GM21786 (cell line): ENCODE measurements around the gene GAB4.

Experiments
- ATAC-seq: cut with Tn5 transposase; IDR thresholded peaks from one replicate; pipeline ENCODE4 v1.9.1; 2021; ENCODE audit not compliant: unreplicated experiment

Gene GAB4

DNA sequence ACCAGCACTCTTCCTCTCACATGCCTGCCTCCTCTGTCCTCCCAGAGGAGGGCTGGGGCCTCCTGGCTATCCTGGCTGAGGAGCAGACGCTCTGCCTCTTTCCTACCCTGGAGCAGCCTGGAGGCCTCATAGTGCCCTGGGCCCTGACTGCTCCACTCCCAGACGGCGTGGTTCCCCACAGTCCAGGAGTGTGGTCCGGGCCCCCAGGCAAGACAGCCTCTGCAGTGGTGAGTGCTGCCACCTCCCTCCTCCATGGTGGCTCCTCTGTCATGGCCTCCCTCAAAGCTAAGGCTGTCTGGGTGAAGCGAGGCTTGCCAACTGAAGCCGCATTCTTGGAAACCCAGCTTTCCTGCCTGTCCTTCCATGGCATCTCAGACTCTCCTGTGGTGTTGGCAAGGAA lies 19.8 kb downstream of the GAB4 start:
- ATAC-seq, result no peak

DNA sequence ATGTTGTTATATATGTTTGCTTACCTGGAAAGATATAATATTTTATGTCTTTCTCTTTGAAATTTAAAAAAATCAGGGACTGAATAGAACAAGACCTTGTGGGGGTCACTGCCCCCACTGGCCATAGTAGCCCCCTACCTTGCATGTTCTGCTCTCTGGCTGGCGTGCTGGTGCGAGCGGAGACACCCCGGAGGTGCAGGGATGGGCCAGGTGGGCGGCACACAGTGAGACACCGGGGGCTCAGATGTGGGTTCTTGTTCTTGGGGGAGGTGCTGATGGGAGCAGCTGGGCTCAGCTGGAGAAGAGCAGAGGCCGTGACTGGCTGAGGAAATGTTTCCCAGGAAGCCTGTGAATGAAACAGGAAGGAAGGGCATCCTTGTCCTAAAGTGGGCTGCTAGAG lies 20.2 kb downstream of the GAB4 start:
- no peak for ATAC-seq

DNA sequence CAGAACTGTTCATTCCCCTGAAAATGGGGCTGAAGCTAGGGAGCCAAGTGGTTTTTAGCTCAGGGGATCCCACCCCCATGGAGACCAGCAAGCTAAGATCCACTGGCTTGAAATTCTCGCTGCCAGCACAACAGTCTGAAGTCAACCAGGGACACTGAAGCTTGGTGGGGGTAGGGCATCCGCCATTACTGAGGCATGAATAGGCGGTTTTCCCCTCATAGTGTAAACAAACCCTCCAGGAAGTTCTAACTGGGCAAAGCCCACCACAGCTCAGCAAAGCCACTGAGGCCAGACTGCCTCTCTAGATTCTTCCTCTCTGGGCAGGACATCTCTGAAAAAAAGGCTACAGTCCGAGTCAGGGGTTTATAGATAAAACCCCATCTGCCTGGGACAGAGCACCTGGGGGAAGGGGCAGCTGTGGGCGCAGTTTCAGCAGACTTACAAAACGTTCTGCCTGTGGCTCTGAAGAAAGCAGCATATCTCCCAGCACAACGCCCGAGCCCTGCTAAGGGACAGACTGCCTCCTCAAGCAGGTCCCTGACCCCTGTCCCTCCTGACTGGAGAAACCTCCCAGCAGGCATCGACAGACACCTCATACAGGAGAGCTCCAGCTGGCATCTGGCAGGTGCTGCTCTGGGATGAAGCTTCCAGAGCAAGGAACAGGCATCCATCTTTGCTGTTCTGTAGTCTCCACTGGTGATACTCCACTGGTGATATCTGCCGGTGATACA lies 32.7 kb downstream of the GAB4 start:
- no peak for ATAC-seq

DNA sequence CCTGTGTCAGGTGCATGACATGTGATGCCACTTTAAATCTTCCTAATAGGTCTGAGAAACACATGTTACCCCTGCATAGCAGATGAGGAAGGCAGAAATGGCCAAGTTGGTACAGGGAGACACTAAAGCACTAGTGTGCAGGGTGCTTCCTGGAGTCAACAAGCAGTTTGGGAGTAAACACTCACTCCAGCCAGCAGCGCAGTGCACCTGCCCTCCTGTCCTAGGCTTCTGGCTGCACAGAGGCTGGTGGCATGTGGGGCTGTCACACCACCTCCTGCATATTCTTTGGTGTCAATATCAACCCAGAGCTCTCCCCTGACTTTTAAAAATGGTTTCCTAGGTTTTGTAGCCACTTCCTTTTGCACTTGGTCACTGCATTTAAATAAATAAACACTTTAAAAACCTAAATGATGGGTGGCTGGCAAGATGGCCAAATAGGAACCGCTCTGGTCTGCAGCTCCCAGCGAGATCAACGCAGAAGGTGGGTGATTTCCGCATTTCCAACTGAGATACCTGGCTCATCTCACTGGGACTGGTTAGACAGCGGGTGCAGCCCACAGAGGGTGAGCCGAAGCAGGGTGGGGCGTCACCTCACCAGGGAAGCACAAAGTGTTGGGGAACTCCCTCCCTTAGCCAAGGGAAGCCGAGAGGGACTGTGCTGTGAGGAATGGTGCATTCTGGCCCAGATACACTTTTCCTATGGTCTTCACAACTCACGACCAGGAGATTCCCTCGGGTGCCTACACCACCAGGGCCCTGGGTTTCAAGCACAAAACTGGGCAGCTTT lies 33.5 kb downstream of the GAB4 start:
- no peak for ATAC-seq

DNA sequence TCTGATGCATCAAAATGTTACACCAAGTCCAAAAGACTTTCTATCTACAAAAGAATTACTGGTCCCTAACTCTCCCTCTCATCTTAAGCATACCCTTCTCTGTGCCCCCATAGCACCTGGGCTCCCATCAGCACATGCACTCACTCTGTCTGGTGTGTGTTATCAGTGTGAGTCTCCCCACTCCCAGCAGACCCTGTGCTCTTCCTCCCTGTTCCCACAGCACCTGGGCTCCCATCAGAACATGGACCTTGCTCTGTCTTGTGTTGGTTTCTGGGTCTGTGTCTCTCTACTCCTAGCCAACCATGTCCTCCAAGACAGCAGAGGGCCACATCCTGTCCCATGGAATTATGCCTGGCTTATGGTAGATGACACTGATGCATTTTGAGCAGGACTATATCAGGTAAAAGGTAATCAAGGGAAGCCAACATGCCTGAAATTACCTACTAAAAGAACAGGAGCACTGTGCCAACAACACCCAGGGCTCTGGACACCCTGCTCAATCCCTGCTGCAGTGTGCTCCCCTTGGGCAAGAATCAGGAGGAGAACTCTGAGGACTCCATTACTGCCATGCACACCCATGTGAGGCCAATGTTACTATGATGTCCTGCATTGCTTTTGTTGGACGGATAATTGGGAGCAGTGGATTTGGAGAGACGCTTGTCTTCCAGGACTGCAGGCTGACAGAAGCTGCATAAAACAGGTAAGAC lies 34.3 kb downstream of the GAB4 start:
- no peak for ATAC-seq

DNA sequence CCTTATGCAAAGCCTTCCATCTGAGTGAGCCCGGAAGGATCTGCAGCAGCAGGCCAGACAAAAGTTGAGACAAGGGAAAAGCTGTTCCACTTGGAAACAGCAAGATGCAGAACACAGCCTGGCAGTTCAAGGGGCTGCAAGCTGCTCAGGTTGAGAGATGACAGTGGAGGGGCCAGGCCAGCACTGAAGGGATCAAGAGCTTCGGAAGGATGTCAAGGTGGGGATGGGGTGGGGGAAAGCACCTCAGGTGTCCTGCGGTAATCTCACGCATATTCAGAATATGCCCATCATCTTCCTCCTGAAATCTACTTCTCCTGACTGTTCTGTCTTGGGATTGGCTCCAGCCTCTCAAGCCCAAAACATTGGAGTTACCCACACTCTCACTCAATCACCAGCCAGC lies 35.7 kb downstream of the GAB4 start:
- ATAC-seq, result no peak

DNA sequence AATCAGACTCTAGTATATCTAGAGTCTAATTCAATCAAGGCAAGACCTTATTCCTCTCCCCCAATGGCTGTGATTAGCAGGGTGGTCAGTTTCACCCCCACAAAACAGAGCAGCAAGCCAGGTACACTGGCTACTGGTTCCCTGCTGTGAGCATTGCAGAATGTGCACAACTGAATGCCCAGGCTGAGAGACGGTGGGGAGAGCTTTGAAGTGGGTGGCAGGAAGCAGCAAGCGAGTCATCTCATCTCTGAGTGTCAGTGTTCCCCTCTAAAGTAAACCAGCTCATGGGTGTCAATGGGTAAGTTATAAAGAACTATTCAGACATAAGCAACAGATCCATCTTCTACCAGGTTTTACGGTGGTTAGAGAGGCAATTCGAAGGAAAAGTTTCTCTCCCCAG lies 37.6 kb downstream of the GAB4 start:
- ATAC-seq, result no peak

DNA sequence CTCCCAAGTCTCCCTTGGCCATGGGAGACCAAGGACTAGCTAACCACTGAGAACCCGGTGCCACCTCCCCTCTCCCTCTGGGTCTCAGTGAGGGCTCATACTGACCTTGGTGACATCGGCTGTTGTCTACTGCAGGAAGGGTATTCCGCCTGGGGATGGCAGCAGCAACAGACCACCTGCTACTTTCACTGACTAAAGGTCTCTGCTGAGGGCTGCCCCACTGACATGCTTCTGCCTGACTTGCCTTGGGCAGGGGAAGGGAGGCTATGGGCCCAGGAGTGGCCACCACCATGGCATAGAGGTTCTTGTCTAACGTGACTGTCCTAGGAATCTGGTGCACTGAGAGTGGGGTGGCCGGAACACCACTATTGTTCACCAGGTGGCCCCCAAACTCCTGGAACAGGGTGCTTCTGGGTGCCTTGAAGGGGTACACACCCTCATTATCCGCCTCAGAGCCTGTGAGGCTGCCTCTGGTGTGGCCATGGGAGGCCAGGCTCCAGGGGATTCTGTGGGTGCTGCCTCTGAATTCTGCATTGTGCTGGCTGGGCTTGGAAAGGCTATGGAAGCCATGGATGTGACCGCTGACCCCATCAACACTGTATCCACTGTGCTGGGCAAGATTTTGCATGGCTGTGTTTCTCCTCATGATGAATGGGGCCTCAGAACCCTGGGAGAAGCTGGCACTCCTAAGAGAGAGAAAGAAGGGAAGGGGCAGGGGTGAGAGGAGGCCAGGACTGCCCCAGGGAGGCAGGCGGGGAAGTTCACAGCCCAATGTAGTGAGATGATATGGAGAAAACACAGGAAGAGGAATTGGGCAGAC lies 38.3 kb downstream of the GAB4 start:
- ATAC-seq, result no peak

DNA sequence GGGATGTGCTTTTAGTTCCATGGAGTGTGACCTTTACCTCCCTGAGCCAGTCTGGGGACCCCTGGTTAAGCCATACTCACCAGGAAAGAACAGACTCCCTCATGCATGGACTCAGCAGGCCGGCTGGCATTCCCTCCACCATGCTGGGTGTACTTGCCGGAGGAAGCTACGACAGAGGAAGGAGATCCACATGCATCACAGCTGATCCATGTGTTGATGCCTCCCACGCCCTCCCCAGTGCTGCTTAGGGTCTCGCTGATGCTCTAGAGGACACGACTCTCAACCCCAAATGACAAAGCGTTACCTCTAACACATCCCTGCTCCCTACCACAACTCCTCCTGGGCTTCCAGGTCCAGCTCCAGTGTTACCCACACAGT lies 39.8 kb downstream of the GAB4 start:
- no peak for ATAC-seq

DNA sequence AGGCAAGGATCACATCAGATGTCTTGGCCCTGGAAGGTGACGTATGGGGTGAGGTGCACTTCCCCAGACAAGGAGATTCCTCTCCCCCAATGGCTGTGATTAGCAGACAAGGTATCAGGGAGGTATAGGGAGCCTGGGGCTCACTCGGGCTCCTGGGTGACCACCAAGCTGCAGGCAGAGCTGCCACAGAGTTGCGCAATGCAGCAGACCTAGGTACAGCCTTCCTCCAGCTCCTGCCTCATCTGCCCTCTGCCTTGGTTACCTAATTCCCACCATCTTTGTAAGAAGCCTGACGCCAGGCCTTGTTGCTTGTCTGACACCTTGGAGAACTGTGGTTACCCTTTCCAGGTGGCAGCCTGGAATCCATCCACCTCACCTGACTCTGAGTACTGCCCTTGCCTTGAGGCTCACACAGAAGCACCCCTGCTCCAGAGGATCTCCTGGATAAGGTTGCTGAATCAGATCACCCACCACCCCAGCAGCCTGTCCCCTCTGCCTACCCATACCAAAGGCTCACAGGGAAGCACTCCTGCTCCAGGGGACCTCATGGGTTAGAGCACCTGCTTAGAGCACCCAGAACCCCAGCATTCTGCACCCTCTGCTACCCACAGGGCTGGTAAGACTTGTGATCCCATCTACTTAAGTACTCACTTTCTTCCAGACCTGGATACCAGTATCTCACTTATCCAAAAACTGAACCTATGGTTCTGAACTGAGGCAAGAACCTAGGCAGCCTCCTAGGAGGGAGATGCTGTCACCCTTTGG lies 40.4 kb downstream of the GAB4 start:
- ATAC-seq, result no peak

DNA sequence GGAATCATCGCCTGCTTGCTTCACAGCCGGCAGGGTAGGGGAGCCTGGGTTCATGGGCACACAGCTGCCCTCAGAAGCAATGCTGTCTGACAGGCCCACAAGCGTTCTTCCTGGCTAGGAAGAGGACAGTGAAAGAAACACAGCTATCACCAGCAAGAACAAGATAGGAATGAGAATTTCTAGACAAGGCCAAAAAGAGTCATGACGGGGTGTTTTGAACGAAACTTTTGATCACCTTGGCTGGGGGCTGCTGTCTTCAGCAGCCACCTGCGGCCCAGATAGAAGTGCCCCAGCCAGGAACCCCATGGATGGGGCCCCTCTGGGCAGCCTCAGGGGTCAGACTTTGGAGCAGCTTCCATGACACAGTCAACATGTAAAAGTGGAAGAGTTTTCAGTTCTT lies 41.8 kb downstream of the GAB4 start:
- no peak for ATAC-seq

DNA sequence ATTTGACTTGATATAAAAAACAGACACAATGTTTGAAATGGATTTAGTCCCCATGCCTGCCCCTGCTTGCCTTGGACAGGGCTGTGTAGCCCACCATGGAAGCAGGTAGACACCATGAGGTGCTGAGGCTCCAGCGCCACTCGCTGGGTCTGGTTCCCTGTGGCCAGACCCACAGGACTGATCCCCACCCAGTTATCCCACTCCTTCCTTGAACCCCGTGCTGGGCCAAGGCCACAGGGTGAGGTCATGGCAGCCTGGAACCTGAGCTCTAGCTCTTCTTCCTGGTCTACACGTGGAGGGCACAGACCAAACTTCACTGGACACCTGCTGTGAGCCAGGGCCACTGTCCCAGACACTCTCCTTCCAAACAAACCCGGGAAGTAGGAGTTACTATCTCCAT lies 42.5 kb downstream of the GAB4 start:
- no peak for ATAC-seq

DNA sequence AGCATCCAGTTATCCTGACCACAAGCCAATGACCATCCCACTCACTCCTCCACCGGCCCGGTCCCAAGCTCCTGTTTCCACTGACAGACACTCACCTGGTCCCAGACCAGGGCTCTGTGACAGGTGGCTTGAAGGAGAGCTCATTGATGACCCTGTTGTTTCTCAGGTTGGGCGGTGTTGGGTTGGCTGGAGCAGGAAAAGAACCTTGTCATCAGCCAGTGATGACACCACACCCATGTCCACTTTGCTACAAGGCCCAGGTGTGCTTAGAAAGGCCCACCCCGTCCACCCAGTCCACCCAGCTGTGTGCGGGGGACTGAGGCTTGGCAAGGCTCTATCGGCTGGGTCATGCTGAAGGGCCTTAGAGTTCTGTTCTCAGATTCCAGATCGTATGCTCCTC lies 42.9 kb downstream of the GAB4 start:
- ATAC-seq, result no peak

DNA sequence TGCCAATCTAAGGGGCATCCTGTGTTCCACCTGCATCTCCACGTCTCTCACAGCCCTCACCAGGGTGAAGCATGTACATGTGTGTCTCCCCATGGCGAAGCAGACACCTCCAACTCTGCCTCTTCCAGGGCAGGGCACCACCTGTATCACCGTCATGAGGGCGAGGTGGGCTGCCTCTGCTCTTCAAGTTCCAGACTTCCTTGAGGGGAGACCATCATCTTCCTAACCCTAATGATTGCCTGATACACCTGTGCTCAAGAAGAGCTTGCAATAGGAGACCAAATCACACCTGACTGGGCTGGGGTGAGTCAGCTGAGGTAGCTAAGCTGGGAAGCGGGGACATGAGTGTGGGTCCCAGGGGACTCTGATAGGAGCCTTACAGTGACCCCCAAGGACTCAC lies 43.7 kb downstream of the GAB4 start:
- ATAC-seq, result no peak

DNA sequence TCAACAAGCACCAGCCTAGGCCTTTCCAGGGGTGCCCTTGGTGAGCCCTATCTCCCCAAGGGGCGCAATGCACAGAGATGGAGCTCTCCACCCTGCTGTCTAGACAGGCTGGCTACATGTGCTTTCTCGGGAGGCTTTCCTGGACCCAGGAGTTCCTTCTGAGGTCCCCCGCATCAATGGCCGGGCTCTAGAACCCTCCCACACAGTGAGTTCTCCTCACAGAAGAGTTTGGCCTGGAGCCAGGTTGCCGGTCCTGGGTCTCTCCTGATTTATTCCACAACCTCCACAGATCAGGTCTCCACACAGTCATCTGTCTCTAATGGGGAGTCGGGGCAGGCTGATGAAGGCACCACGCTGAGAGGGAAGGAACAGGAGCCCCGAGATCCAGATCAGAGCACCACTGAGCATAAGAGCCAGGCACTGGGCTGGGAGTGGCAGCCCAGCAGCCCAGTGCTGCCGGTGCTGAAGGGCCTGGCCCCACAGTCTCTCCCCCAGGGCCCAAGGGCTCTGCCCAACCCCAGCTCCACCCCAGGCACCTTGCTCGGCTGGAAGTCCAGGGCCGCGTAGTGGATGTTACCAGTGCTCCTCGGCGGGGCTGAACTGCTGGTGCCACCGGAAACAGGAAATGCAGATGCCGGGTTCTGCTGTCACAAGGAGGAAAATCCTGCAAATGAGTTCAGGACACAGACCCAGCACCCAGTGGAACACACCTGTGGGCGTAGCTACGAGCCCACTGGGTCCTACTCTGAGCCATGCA lies 44.7 kb downstream of the GAB4 start:
- no peak for ATAC-seq

DNA sequence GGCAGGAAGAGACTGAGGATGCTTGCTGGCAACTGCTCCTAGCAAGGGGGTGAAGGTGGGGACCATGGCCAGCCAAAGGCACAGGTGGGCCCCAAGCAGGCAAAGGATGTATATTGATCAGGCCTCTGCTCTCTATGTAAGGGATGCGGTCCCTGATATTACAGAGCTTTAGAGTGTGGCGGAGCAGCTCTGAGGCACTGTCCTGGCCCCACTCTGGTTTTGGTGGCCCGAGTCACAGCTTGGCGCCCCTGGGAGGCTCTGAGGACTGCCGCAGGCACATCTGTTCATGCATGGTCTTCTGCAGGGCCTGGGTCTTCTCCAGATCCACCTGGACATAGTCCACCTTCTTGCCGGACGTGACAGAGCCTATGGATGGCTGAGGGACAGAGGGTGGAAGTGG lies 45.5 kb downstream of the GAB4 start:
- no peak for ATAC-seq

DNA sequence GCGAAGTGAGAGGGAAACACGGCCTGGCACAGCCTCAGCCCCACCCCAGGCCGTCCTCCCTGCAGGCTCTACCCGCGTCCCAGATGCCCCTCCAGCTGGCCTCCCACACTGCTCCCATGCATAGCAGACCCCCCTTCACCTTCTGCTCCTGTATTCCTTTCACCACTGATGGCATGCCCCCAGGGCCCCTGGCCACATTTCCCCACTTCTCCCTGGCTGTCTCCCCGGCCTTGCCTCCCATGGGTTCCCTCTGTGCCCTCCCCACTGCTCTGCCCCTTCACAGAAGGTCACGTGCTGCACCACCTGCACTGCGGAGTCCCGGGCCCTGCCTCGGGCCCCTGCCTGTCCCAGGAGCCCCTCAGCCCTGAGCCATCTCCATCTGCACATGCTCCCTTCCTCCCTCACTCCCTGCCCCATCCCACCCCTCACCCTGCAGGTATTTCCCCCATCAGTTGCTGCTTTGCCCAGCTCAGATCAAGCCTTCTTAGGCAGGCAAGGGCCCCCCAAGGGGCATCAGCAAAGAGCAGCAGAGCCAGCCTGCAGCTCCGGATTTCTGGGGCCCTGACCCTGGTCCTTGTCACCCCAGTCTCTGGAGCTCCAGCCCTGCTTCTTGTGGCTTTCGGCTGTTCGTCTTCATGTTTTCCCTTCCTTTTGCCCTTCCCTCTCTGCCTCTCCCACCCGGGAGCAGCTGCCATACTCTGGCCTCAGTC lies 46.4 kb downstream of the GAB4 start:
- ATAC-seq, result no peak

DNA sequence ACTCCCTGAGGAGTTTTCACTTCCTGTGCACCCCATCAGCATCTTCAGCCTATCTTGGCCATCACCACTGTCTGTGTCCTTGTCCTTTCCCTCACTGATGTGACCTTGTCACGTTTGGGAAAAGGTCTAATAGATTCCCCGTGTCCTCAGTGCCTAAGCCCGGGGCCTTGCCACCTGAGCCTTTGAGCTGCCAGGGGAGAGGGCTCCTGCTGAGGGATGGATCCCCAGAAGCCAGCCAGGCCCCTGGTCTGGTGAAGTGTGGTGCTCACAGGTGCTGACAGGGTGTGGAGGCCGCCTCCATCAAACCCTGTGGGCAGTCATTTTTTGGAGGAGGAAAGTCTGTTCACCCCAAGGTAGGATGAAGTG lies 47.2 kb downstream of the GAB4 start:
- ATAC-seq, result no peak

DNA sequence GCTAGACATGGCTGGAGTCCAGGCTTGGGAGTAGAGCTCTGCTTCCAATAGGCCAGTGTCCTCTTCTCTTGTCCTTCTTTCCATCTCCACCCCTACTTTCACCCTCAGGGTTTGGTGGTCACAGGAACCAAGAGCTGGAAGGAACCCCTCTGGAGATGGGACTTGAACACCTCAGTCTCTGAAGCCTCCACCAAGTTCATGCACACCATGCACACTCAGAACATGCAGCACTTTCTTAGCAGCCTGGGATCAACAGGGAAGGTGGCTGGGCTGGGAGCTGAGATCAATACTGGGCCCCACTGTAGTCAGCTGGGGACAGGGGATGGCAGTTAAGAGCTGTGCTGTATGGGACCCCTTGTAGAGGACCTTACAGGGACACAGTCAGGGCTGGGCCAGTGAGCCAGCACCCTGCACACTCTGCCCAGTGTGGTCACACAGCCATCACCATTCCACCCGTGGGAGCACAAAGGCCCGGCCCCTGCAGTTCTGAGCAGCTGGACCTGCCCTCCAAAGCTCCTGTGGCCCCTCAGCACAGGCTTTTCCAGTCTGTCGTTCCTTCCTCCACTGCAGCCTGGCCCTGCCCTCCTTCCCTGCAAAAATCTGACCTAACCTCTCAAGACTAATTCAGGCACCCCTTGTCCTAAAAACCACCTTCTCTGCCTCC lies 47.7 kb downstream of the GAB4 start:
- no peak for ATAC-seq
